K562 (cell line): ENCODE results near the gene LGI4. TPM values are rescaled to one million over a fixed set of nuclear protein-coding genes. Genes with fewer than 3 reads are reported as not detected.

Experiments
- ETV6 ChIP-seq, 3 experiments: fragments of 150-350 bp in 1 of 3; sonication (generic) in 1 of 3; formaldehyde crosslinking in 1 of 3; IDR thresholded peaks; 2 replicates each; pipeline versions ENCODE4 v1.6.1 to v1.8.0; 2014 to 2022; ENCODE audit warnings: borderline replicate concordance in 2 of 3, low read depth in 2 of 3, antibody characterized with exemption in 1 of 3, low read length in 1 of 3, mild to moderate bottlenecking in 1 of 3, missing genetic modification reagents in 1 of 3
- GABPA ChIP-seq: fragments of 200-800 bp; sonication (Bioruptor generic); conservative IDR thresholded peaks from 2 replicates; pipeline ENCODE4 v1.6.1; 2016; ENCODE audit warnings: low read depth, missing genetic modification characterization, missing compliant biosample characterization
- HBP1 ChIP-seq: fragments of 450-650 bp; formaldehyde crosslinking; IDR thresholded peaks from 2 replicates; pipeline ENCODE4 v1.4.0; 2022; ENCODE audit warnings: missing genetic modification characterization
- IRF1 ChIP-seq: sonication (generic); formaldehyde crosslinking; IDR thresholded peaks from 2 replicates; pipeline ENCODE4 v1.8.0; 2022; ENCODE audit warnings: missing genetic modification reagents, mild to moderate bottlenecking, borderline replicate concordance
- MXI1 ChIP-seq: IDR thresholded peaks from 2 replicates; pipeline ENCODE4 v1.6.1; 2011; ENCODE audit warnings: low read depth, mild to moderate bottlenecking, improper control_type of control experiment, low read length
- NFRKB ChIP-seq: fragments of 450-650 bp; IDR thresholded peaks from 2 replicates; pipeline ENCODE4 v1.6.1; 2016; ENCODE audit warnings: low read depth
- NR2C2 ChIP-seq, 2 experiments: fragments of 200-800 bp in 1 of 2; sonication (Bioruptor generic) in 1 of 2; sonication (generic) in 1 of 2; formaldehyde crosslinking in 1 of 2; IDR thresholded peaks; 2 replicates each; pipeline versions ENCODE4 v1.6.1 to v1.8.0; 2016 to 2022; ENCODE audit warnings: mild to moderate bottlenecking in 1 of 2, missing compliant biosample characterization in 1 of 2, missing genetic modification characterization in 1 of 2, missing genetic modification reagents in 1 of 2
- PHF8 ChIP-seq: fragments of 200-600 bp; sonication (generic); IDR thresholded peaks from 2 replicates; pipeline ENCODE4 v1.6.1; 2012; ENCODE audit warnings: mixed run types, mild to moderate bottlenecking, inconsistent platforms, low read length, moderate library complexity, borderline replicate concordance
- RHOXF2B ChIP-seq: fragments of 250-450 bp; sonication (Bioruptor Pico); conservative IDR thresholded peaks from 2 replicates; pipeline ENCODE4 v1.5.1; 2021
- SMAD1 ChIP-seq: fragments of 150-350 bp; IDR thresholded peaks from 2 replicates; pipeline ENCODE4 v1.6.1; 2014; ENCODE audit warnings: low read length, low read depth; ENCODE audit not compliant: partially characterized antibody
- SREBF2 ChIP-seq: sonication (generic); formaldehyde crosslinking; IDR thresholded peaks from 2 replicates; pipeline ENCODE4 v1.4.0; 2020; ENCODE audit warnings: mild to moderate bottlenecking, missing genetic modification reagents
- TCF7 ChIP-seq: sonication (generic); IDR thresholded peaks from 2 replicates; pipeline ENCODE4 v1.6.1; 2016; ENCODE audit warnings: antibody characterized with exemption, borderline replicate concordance
- TOE1 ChIP-seq, 2 experiments: fragments of 450-650 bp in 1 of 2; sonication (generic) in 1 of 2; formaldehyde crosslinking in 1 of 2; IDR thresholded peaks; 2 replicates each; pipeline versions ENCODE4 v1.7.1 to v1.8.0; 2016 to 2022; ENCODE audit warnings: borderline replicate concordance in 2 of 2, mild to moderate bottlenecking in 2 of 2, antibody characterized with exemption in 1 of 2, inconsistent platforms in 1 of 2, low read depth in 1 of 2, missing genetic modification reagents in 1 of 2, moderate library complexity in 1 of 2
- ZNF212 ChIP-seq: fragments of 450-650 bp; formaldehyde crosslinking; IDR thresholded peaks from 2 replicates; pipeline ENCODE4 v1.4.0; 2020; ENCODE audit warnings: mild to moderate bottlenecking
- ZNF280A ChIP-seq: fragments of 450-650 bp; IDR thresholded peaks from 2 replicates; pipeline ENCODE4 v1.6.1; 2018; ENCODE audit warnings: mild to moderate bottlenecking, low read depth; ENCODE audit not compliant: partially characterized antibody
- ZNF449 ChIP-seq: fragments of 250-450 bp; sonication (Bioruptor Pico); IDR thresholded peaks from 2 replicates; pipeline ENCODE4 v1.8.0; 2022; ENCODE audit warnings: moderate library complexity, mild to moderate bottlenecking, inconsistent platforms
- ZNF561 ChIP-seq: fragments of 450-650 bp; formaldehyde crosslinking; conservative IDR thresholded peaks from 2 replicates; pipeline ENCODE4 v1.4.0; 2020; ENCODE audit warnings: mild to moderate bottlenecking, moderate library complexity
- ZNF644 ChIP-seq: fragments of 200-800 bp; sonication (Bioruptor generic); IDR thresholded peaks from 2 replicates; pipeline ENCODE4 v1.6.1; 2016; ENCODE audit warnings: low read depth, missing genetic modification characterization, missing compliant biosample characterization
- ZNF75A ChIP-seq: fragments of 450-650 bp; formaldehyde crosslinking; IDR thresholded peaks from 2 replicates; pipeline ENCODE4 v1.4.0; 2020; ENCODE audit warnings: mild to moderate bottlenecking
- polyA plus RNA-seq, 8 experiments: library from polyadenylated mRNA; depleted of rRNA in 4 of 8; stranded (reverse) in 5 of 8; unstranded in 3 of 8; fragments of >200 nt; fragmentation: Nextera tagmentation in 2 of 8; fragmentation: Illumina TruSeq in 1 of 8; extraction: Ambion mirVana in 2 of 8; extraction: Trizol in 1 of 8; gene quantifications; 2 replicates each; pipeline versions ENCODE4 v1.2.1 to v1.2.3, GENCODE V29; 2011 to 2014; ENCODE audit warnings: inconsistent platforms in 1 of 8, missing spikeins in 1 of 8
- total RNA-seq, 7 experiments: library from RNA; depleted of rRNA in 6 of 7; stranded (reverse); fragments of >200 nt in 6 of 7; fragmentation: Illumina TruSeq in 2 of 7; extraction: Trizol in 2 of 7; gene quantifications; 2 replicates each; pipeline versions ENCODE4 v1.2.1 to v1.2.3, GENCODE V29; 2011 to 2021; ENCODE audit warnings: low replicate concordance in 1 of 7

LGI4 gene
- total and polyA plus RNA-seq, 9 of the 15 experiments (the other 6 are each of a cell fraction or from before 2014, with no cell fraction given) = 0.14 to 0.30 (median 0.24) TPM; not detected in 4

GRCh38 chr19:35135389-35135909 lies 590 bp upstream of the LGI4 start (continued):
- TF ChIP-seq IRF1 (CRISPR knock-in tag) (no peak), ZNF561 (CRISPR knock-in tag) (no peak), SMAD1 (no peak), PHF8 (no peak), GABPA (tag) (no peak), TCF7 (no peak), NR2C2 (CRISPR knock-in tag; IDR thresholded peaks at IDR 0.05) (no peak), NR2C2 (tag; IDR thresholded peaks at IDR 0.05) (no peak), ZNF449 (CRISPR knock-in tag) (no peak), ZNF212 (CRISPR knock-in tag) (no peak), NFRKB (no peak), ZNF644 (tag) (no peak), ZNF75A (CRISPR knock-in tag) (no peak), TOE1 (IDR thresholded peaks at IDR 0.05; ENCODE audit: borderline replicate concordance) (peak; percentile 73; the same call in 1 of the 2 replicates), TOE1 (CRISPR knock-in tag; IDR thresholded peaks at IDR 0.05; ENCODE audit: borderline replicate concordance, low read depth) (no peak), ZNF280A (no peak), HBP1 (0 out of 2 replicates have a peak, but pooled peaks have one; percentile 31), SREBF2 (no peak), MXI1 (no peak), ETV6 (IDR thresholded peaks at IDR 0.05; ENCODE audit: borderline replicate concordance in 1 of 2, low read depth in 2 of 2, low read length in 1 of 2) (no peak), ETV6 (CRISPR knock-in tag; IDR thresholded peaks at IDR 0.05; ENCODE audit: borderline replicate concordance) (no peak), RHOXF2B (CRISPR knock-in tag) (no peak)
